Endothelial cell of umbilical vein (primary cell): Measurements from ENCODE around the gene BUB3. TPM values are rescaled to one million over a fixed set of nuclear protein-coding genes. Genes with fewer than 3 reads are reported as not detected.

Experiments used
- BruUV-seq: library from RNA; stranded (reverse); fragments of 400-500 nt; replicated peaks from 2 replicates; lab custom pipeline; 2021; lab: Mats Ljungman, UMichigan
- CTCF ChIA-PET: fragments of 300-600, 350-600 bp; sonication (Branson Sonifier 250); formaldehyde crosslinking; loops from one replicate; lab custom pipeline; 2021; ENCODE audit warnings: antibody characterized with exemption, inconsistent platforms; lab: Charles Lee
- POLR2A ChIA-PET: fragments of 300-600, 350-600 bp; sonication (Branson Sonifier 250); formaldehyde crosslinking; loops from one replicate; lab custom pipeline; 2021; ENCODE audit warnings: antibody characterized with exemption, inconsistent platforms; lab: Charles Lee
- DNase-seq: peaks from one replicate; pipeline ENCODE4 v3.0.0-alpha.2; 2011; ENCODE audit warnings: low read depth, low spot score
- FAIRE-seq: peaks from 2 replicates; lab custom pipeline; 2011; peaks lifted over from hg19 to GRCh38; lab: Jason Lieb, UNC
- H2AFZ ChIP-seq: 2 replicates; pipeline ENCODE4 v1.6.0; 2012; ENCODE audit warnings: low read depth, low read length, control low read depth, inconsistent platforms
- H3K27ac ChIP-seq: 2 replicates; pipeline ENCODE4 v1.5.1; 2011; ENCODE audit warnings: low read depth, mild to moderate bottlenecking, control low read depth, low read length, moderate library complexity; ENCODE audit not compliant: insufficient read depth
- H3K27me3 ChIP-seq, 2 experiments: 2 replicates each; pipeline versions ENCODE4 v1.6.0 to v1.6.1; 2011; ENCODE audit warnings: low read length in 2 of 2, mixed read lengths in 1 of 2; ENCODE audit not compliant: control insufficient read depth in 2 of 2, insufficient read depth in 2 of 2
- H3K36me3 ChIP-seq, 2 experiments: 2 replicates in 1 of 2; 3 replicates in 1 of 2; pipeline ENCODE4 v1.5.1; 2011; ENCODE audit warnings: low read length in 2 of 2, mild to moderate bottlenecking in 1 of 2, moderate library complexity in 1 of 2; ENCODE audit not compliant: control insufficient read depth in 2 of 2, insufficient read depth in 2 of 2; ENCODE audit errors: extremely low read depth in 1 of 2
- H3K4me1 ChIP-seq: 3 replicates; pipeline ENCODE4 v1.5.1; 2011; ENCODE audit warnings: mild to moderate bottlenecking, low read length; ENCODE audit not compliant: control insufficient read depth, insufficient read depth; ENCODE audit errors: extremely low read depth
- H3K4me2 ChIP-seq: 2 replicates; pipeline ENCODE4 v1.6.1; 2011; ENCODE audit warnings: low read length, control low read depth, mixed read lengths; ENCODE audit not compliant: insufficient read depth
- H3K4me3 ChIP-seq, 3 experiments: fragments of 200-600 bp in 1 of 3; sonication (generic), shearing (Covaris generic) in 1 of 3; replicated peaks in 1 of 3; 2 replicates each; pipeline ENCODE4 v1.5.1; 2011 to 2016; ENCODE audit warnings: control low read depth in 3 of 3, low read length in 3 of 3, mild to moderate bottlenecking in 2 of 3, inconsistent platforms in 1 of 3, low read depth in 1 of 3, moderate library complexity in 1 of 3; ENCODE audit not compliant: insufficient read depth in 1 of 3
- H3K79me2 ChIP-seq: 2 replicates; pipeline ENCODE4 v1.6.0; 2012; ENCODE audit warnings: low read length, inconsistent platforms; ENCODE audit not compliant: control insufficient read depth, insufficient read depth
- H3K9ac ChIP-seq: replicated peaks from 2 replicates; pipeline ENCODE3; 2011; ENCODE audit warnings: low read length, control low read depth; ENCODE audit not compliant: insufficient read depth; ENCODE audit errors: extremely low read depth
- H3K9me1 ChIP-seq: replicated peaks from 3 replicates; pipeline ENCODE4 v1.6.0; 2011; ENCODE audit warnings: mild to moderate bottlenecking, low read length; ENCODE audit not compliant: control insufficient read depth, insufficient read depth; ENCODE audit errors: extremely low read depth
- H3K9me3 ChIP-seq: replicated peaks from 2 replicates; pipeline ENCODE4 v1.5.1; 2012; ENCODE audit warnings: low read length, inconsistent platforms; ENCODE audit not compliant: control insufficient read depth, insufficient read depth
- H4K20me1 ChIP-seq: replicated peaks from 2 replicates; pipeline ENCODE3; 2011; ENCODE audit warnings: mild to moderate bottlenecking, low read length; ENCODE audit not compliant: control insufficient read depth, insufficient read depth; ENCODE audit errors: extremely low read depth
- CTCF ChIP-seq, 2 donors: IDR thresholded peaks; 1 replicate in 1 of 2; 2 replicates in 1 of 2; pipeline ENCODE4 v1.5.1; 2011; ENCODE audit warnings: low read length in 2 of 2, mild to moderate bottlenecking in 2 of 2, moderate library complexity in 2 of 2, control low read depth in 1 of 2, inconsistent platforms in 1 of 2, low read depth in 1 of 2; ENCODE audit not compliant: insufficient read depth in 1 of 2; ENCODE audit errors: extremely low read depth in 1 of 2
- GATA2 ChIP-seq: IDR thresholded peaks from 2 replicates; pipeline ENCODE4 v1.7.0; 2011; ENCODE audit warnings: low read depth, mild to moderate bottlenecking, moderate library complexity, mixed read lengths, low read length; ENCODE audit not compliant: insufficient read length, insufficient read depth
- JUN ChIP-seq: IDR thresholded peaks from 2 replicates; pipeline ENCODE4 v1.6.1; 2011; ENCODE audit warnings: borderline replicate concordance, low read depth; ENCODE audit not compliant: insufficient read length, insufficient read depth
- MYC ChIP-seq: IDR thresholded peaks from one replicate; pipeline ENCODE4 v1.6.1; 2011; ENCODE audit warnings: mild to moderate bottlenecking, low read depth, low read length
- POLR2A ChIP-seq: IDR thresholded peaks from 2 replicates; pipeline ENCODE4 v1.6.1; 2012; ENCODE audit warnings: low read depth, mild to moderate bottlenecking, control low read depth, low read length
- dilution Hi-C: fragments of 300-500 bp; cut with MboI; formaldehyde crosslinking; loops from one replicate; pipeline ENCODE4 v1.15.0; 2019; ENCODE audit warnings: low sequenced_read_pairs; ENCODE audit not compliant: extremely low pct_ligation_motif_present
- intact Hi-C: fragments of 100-400 bp; cut with micrococcal nuclease; formaldehyde crosslinking; loops from one replicate; pipeline ENCODE4 v1.10.0; 2022
- polyA plus RNA-seq, 4 experiments: library from polyadenylated mRNA; depleted of rRNA in 3 of 4; stranded (reverse) in 3 of 4; unstranded in 1 of 4; fragments of >200 nt; gene quantifications; 2 replicates each; pipeline versions ENCODE4 v1.2.1 to v1.2.3, GENCODE V29; 2011 to 2012; ENCODE audit warnings: missing spikeins in 1 of 4
- total RNA-seq: library from RNA; stranded (reverse); gene quantifications from 2 replicates; pipeline ENCODE4 v1.2.3, GENCODE V29; 2021

Gene BUB3
- total and polyA plus RNA-seq, 2 donors (not counting 3 experiments of a cell fraction or from before 2014, with no cell fraction given), result 156 to 193 TPM

GRCh38 chr10:123164319-123164718, 10.1 kb downstream of the BUB3 start:
- Histone ChIP-seq H3K4me2 (no peak overlapping the region), H2AFZ (no peak overlapping the region), H3K79me2 (peaks cover 75% of the 10 kb centered on the region), H3K4me3 (no peak overlapping the region), H4K20me1 (no peaks in the 10 kb centered on the region), H3K27ac (no peak overlapping the region), H3K9me3 (no peaks in the 10 kb centered on the region), H3K36me3 (peaks cover 17 to 34% of the 10 kb centered on the region in 2 experiments), H3K4me1 (peaks cover 8% of the 10 kb centered on the region), H3K9me1 (no peaks in the 10 kb centered on the region), H3K9ac (no peak overlapping the region), H3K27me3 (no peaks in the 10 kb centered on the region)
- dilution Hi-C loops, result no loop called here
- FAIRE-seq (no peak), DNase-seq (no peak)
- no peak for TF ChIP-seq JUN
- no peak for TF ChIP-seq GATA2
- no peak for TF ChIP-seq MYC
- intact Hi-C loops, result no loop called here
- ChIA-PET CTCF (interaction anchor here (1.2 kb wide), 1 partner anchor 9 kb away, joined by 3 read pairs; no protein-coding TSS in a partner anchor), POLR2A (no interaction called here)
- BruUV-seq, result no TSS peak

- intact Hi-C loops, result no loop called here
- ChIA-PET CTCF (interaction anchor here (0.9 to 1.2 kb wide), 2 partner anchors 8 to 32 kb away, joined by 3 to 4 read pairs; no protein-coding TSS in a partner anchor), POLR2A (no interaction called here)
- no peak overlapping the region for H3K9ac ChIP-seq
- H3K27ac ChIP-seq, result no peak overlapping the region
- TF ChIP-seq CTCF (IDR thresholded peaks at IDR 0.05; ENCODE audit: extremely low read depth in 1 of 2, insufficient read depth in 1 of 2, low read depth in 1 of 2, low read length in 2 of 2), result no peak
- no peak for TF ChIP-seq POLR2A
- H3K27me3 ChIP-seq, result no peaks in the 10 kb centered on the region
- dilution Hi-C loops, result no loop called here
- H3K9me1 ChIP-seq, result no peaks in the 10 kb centered on the region
- H2AFZ ChIP-seq, result no peak overlapping the region
- BruUV-seq, result no TSS peak
- no peak overlapping the region for H3K4me3 ChIP-seq
- no peak for DNase-seq
- peaks cover 17 to 34% of the 10 kb centered on the region in 2 experiments for H3K36me3 ChIP-seq
- H3K4me1 ChIP-seq, result peaks cover 3% of the 10 kb centered on the region
- no peak overlapping the region for H3K4me2 ChIP-seq
- H4K20me1 ChIP-seq, result no peaks in the 10 kb centered on the region
- H3K9me3 ChIP-seq, result no peaks in the 10 kb centered on the region
- FAIRE-seq, result no peak
- peaks cover 63% of the 10 kb centered on the region for H3K79me2 ChIP-seq
Observed at GRCh38 chr10:123165445-123166072, 11.4 kb downstream of the BUB3 start.
